Ectodermal cell (in vitro differentiated cells): Measurements from ENCODE around the gene ACP7.

ENCODE experiments used
- H3K27ac ChIP-seq: 2 replicates; pipeline ENCODE4 v1.7.0; 2013; ENCODE audit warnings: mild to moderate bottlenecking, low read depth, low read length; ENCODE audit not compliant: insufficient read depth, poor library complexity, severe bottlenecking
- H3K27me3 ChIP-seq: 2 replicates; pipeline ENCODE4 v1.7.0; 2013; ENCODE audit warnings: mild to moderate bottlenecking, low read length; ENCODE audit not compliant: insufficient read depth, control insufficient read depth, poor library complexity, severe bottlenecking
- H3K36me3 ChIP-seq: one replicate; pipeline ENCODE4 v1.7.0; 2013; ENCODE audit warnings: low read length; ENCODE audit not compliant: control insufficient read depth, insufficient read depth
- H3K4me1 ChIP-seq: one replicate; pipeline ENCODE4 v1.7.0; 2013; ENCODE audit warnings: low read length; ENCODE audit not compliant: control insufficient read depth, insufficient read depth
- H3K4me3 ChIP-seq: 2 replicates; pipeline ENCODE4 v1.7.0; 2013; ENCODE audit warnings: low read depth, low read length, control low read depth; ENCODE audit not compliant: insufficient read depth
- H3K9me3 ChIP-seq: 2 replicates; pipeline ENCODE4 v1.7.0; 2013; ENCODE audit warnings: mild to moderate bottlenecking, low read length, moderate library complexity; ENCODE audit not compliant: control insufficient read depth
- WGBS, 2 experiments: methylation state at CpG; one replicate each; pipeline ENCODE4 v1.1.7; 2013; ENCODE audit warnings: missing lambda C conversion rate in 2 of 2; 5-methylcytosine and 5-hydroxymethylcytosine counted together

The ACP7 gene

GRCh38 chr19:39129116-39129515 lies 44.9 kb downstream of the ACP7 start:
- Histone ChIP-seq H3K4me1 (peaks cover 37% of the 10 kb centered on the region), H3K27ac (no peak overlapping the region), H3K4me3 (no peak overlapping the region), H3K9me3 (no peaks in the 10 kb centered on the region), H3K36me3 (no peaks in the 10 kb centered on the region), H3K27me3 (no peaks in the 10 kb centered on the region)
- WGBS, 2 experiments, result 94% methylated on average over 11 of the region's 11 CpGs

- Histone ChIP-seq H3K9me3 (no peaks in the 10 kb centered on the region), H3K27ac (no peak overlapping the region), H3K4me1 (peaks cover 37% of the 10 kb centered on the region), H3K4me3 (no peak overlapping the region), H3K36me3 (no peaks in the 10 kb centered on the region), H3K27me3 (no peaks in the 10 kb centered on the region)
- WGBS, 2 experiments, result 94% methylated on average over 22 of the region's 22 CpGs
Observed at GRCh38 chr19:39130337-39131254, 46.4 kb downstream of the ACP7 start.

GRCh38 chr19:39131255-39131755 lies 47.1 kb downstream of the ACP7 start:
- no peak overlapping the region for H3K27ac ChIP-seq

GRCh38 chr19:39132344-39132969 lies 48.3 kb downstream of the ACP7 start:
- peaks cover 29% of the 10 kb centered on the region for H3K4me1 ChIP-seq
- H3K27ac ChIP-seq, result no peak overlapping the region
- 89 to 91% methylated on average over 20 of the region's 20 CpGs for WGBS, 2 experiments

More at GRCh38 chr19:39131255-39131755, 47.1 kb downstream of the ACP7 start:
- Histone ChIP-seq H3K4me1 (peaks cover 37% of the 10 kb centered on the region), H3K27me3 (no peaks in the 10 kb centered on the region), H3K36me3 (no peaks in the 10 kb centered on the region), H3K9me3 (no peaks in the 10 kb centered on the region), H3K4me3 (no peak overlapping the region)
- WGBS, 2 experiments, result 79% methylated on average over 18 of the region's 18 CpGs

GRCh38 chr19:39133431-39134270 lies 49.5 kb downstream of the ACP7 start:
- 38 to 41% methylated on average over 23 of the region's 23 CpGs for WGBS, 2 experiments
- Histone ChIP-seq H3K4me3 (no peak overlapping the region), H3K9me3 (no peaks in the 10 kb centered on the region), H3K4me1 (peaks cover 30% of the 10 kb centered on the region), H3K27me3 (no peaks in the 10 kb centered on the region), H3K36me3 (no peaks in the 10 kb centered on the region), H3K27ac (no peak overlapping the region)

More at GRCh38 chr19:39132344-39132969, 48.3 kb downstream of the ACP7 start:
- H3K27me3 ChIP-seq, result no peaks in the 10 kb centered on the region
- no peaks in the 10 kb centered on the region for H3K36me3 ChIP-seq
- no peaks in the 10 kb centered on the region for H3K9me3 ChIP-seq
- no peak overlapping the region for H3K4me3 ChIP-seq

GRCh38 chr19:39135701-39136100 lies 51.5 kb downstream of the ACP7 start:
- H3K4me3 ChIP-seq, result no peak overlapping the region
- H3K27me3 ChIP-seq, result no peaks in the 10 kb centered on the region
- H3K27ac ChIP-seq, result no peak overlapping the region
- 76 to 78% methylated on average over 13 of the region's 13 CpGs for WGBS, 2 experiments
- H3K36me3 ChIP-seq, result no peaks in the 10 kb centered on the region
- no peaks in the 10 kb centered on the region for H3K9me3 ChIP-seq
- H3K4me1 ChIP-seq, result peaks cover 50% of the 10 kb centered on the region

GRCh38 chr19:39136225-39136940 lies 52.2 kb downstream of the ACP7 start:
- H3K36me3 ChIP-seq, result no peaks in the 10 kb centered on the region

GRCh38 chr19:39137131-39137530 lies 53.0 kb downstream of the ACP7 start:
- Histone ChIP-seq H3K4me3 (no peak overlapping the region), H3K4me1 (peaks cover 42% of the 10 kb centered on the region), H3K36me3 (no peaks in the 10 kb centered on the region), H3K27me3 (no peaks in the 10 kb centered on the region), H3K9me3 (no peaks in the 10 kb centered on the region), H3K27ac (no peak overlapping the region)
- 93 to 94% methylated on average over 12 of the region's 12 CpGs for WGBS, 2 experiments

More at GRCh38 chr19:39136225-39136940, 52.2 kb downstream of the ACP7 start:
- H3K4me1 ChIP-seq, result peaks cover 49% of the 10 kb centered on the region
- no peak overlapping the region for H3K27ac ChIP-seq
- no peaks in the 10 kb centered on the region for H3K9me3 ChIP-seq
- no peaks in the 10 kb centered on the region for H3K27me3 ChIP-seq
- WGBS, 2 experiments, result 87 to 90% methylated on average over 12 of the region's 12 CpGs
- H3K4me3 ChIP-seq, result no peak overlapping the region
